Left colon (tissue), 2 donors: Measurements from ENCODE around the gene IGF2BP1. TPM values are rescaled to one million over a fixed set of nuclear protein-coding genes. Genes with fewer than 3 reads are reported as not detected.
"Not testable (repeated sequence)": the region's sequence is repeated elsewhere in the genome, so short reads cannot be mapped to it uniquely, and the experiment has no call there.

Source experiments
- ATAC-seq: fragments of 200-7000 bp; cut with Tn5 transposase; one replicate; pipeline ENCODE4 v1.9.1; 2020; ENCODE audit warnings: mild to moderate bottlenecking, moderate library complexity
- DNase-seq, 2 donors: peaks; one replicate each; pipeline ENCODE4 v3.0.0-alpha.2; 2020
- intact Hi-C, 2 donors: fragments of 100-400 bp; cut with DNase I in 1 of 2; cut with micrococcal nuclease in 1 of 2; formaldehyde crosslinking; loops; one replicate each; pipeline versions ENCODE4 v1.11.2 to v1.14.0; 2022; cut with DNase I, micrococcal nuclease
- total RNA-seq, 2 donors: library from RNA; stranded (reverse); fragmentation: NEBNext Ultra II Directional; extraction: Animal tissue kit (Norgen Biotek cat#: 25700); gene quantifications; one replicate each; pipeline ENCODE4 v1.2.1, GENCODE V29; 2021
- donor health status: DM: no; HTN: no; CAD: no.
- donor health status: DM: yes; HTN: yes; CAD: no.

IGF2BP1 gene
- total RNA-seq, 2 donors from 2014 or later, result 0.40 TPM; not detected in 1

- no peak for ATAC-seq
- intact Hi-C loops, result no loop called here
- DNase-seq, result no peak
Observed at GRCh38 chr17:49078248-49078647, 81.1 kb downstream of the IGF2BP1 start.

- ATAC-seq (peak; percentile 89), DNase-seq (no peak)
- intact Hi-C loops, result no loop called here
Observed at GRCh38 chr17:49079840-49080663, 82.9 kb downstream of the IGF2BP1 start.

GRCh38 chr17:49082231-49082630 lies 85.0 kb downstream of the IGF2BP1 start:
- intact Hi-C loops, result no loop called here
- ATAC-seq, result no peak
- DNase-seq, result no peak

- DNase-seq, ATAC-seq, intact Hi-C loops: not testable (repeated sequence)
Observed at GRCh38 chr17:49085046-49085445, 87.9 kb downstream of the IGF2BP1 start.

- ATAC-seq (no peak), DNase-seq (no peak)
- intact Hi-C loops, result no loop called here
Observed at GRCh38 chr17:49085565-49086315, 88.6 kb downstream of the IGF2BP1 start.

- intact Hi-C loops, result no loop called here
- DNase-seq (no peak), ATAC-seq (peak; percentile 85)
Observed at GRCh38 chr17:49086316-49086605, 89.1 kb downstream of the IGF2BP1 start.

GRCh38 chr17:49086649-49087048 lies 89.5 kb downstream of the IGF2BP1 start:
- ATAC-seq (peak; percentile 28), DNase-seq (no peak)
- intact Hi-C loops, result no loop called here

GRCh38 chr17:49089094-49089493 lies 91.9 kb downstream of the IGF2BP1 start:
- DNase-seq, result no peak
- no peak for ATAC-seq
- intact Hi-C loops, result no loop called here

GRCh38 chr17:49090878-49091594 lies 93.9 kb downstream of the IGF2BP1 start:
- ATAC-seq (no peak), DNase-seq (no peak)
- intact Hi-C loops, result no loop called here

GRCh38 chr17:49093131-49093530 lies 95.9 kb downstream of the IGF2BP1 start:
- intact Hi-C loops, result no loop called here

GRCh38 chr17:49100601-49101000 lies 103.4 kb downstream of the IGF2BP1 start:
- intact Hi-C loops, result no loop called here
- ATAC-seq, result no peak
- DNase-seq, result no peak

More at GRCh38 chr17:49093131-49093530, 95.9 kb downstream of the IGF2BP1 start:
- ATAC-seq (peak; percentile 60), DNase-seq (peak in 1 of 2 donors; percentile 60)

GRCh38 chr17:49101054-49101534 lies 103.9 kb downstream of the IGF2BP1 start:
- intact Hi-C loops, result no loop called here
- no peak for DNase-seq
- peak; percentile 89 for ATAC-seq

GRCh38 chr17:49103360-49103759 lies 106.2 kb downstream of the IGF2BP1 start:
- intact Hi-C loops, DNase-seq, ATAC-seq: not testable (repeated sequence)

- intact Hi-C loops, result no loop called here
- ATAC-seq, result no peak
- DNase-seq, result no peak
Observed at GRCh38 chr17:49104511-49105074, 107.4 kb downstream of the IGF2BP1 start.

Other genes starting within 250 kb of the IGF2BP1 start
- gene TTLL6, start 180.2 kb upstream of the IGF2BP1 start, total RNA-seq, result 10 to 100 TPM in 1 of 2 donors, 1 to 10 TPM in 1; 4.9 to 14.3 TPM
- 100 to 1,000 TPM; 208 to 215 TPM for gene CALCOCO2, start 166.3 kb upstream of the IGF2BP1 start, total RNA-seq
- gene ATP5MC1, start 104.6 kb upstream of the IGF2BP1 start, total RNA-seq, result 100 to 1,000 TPM; 180 to 246 TPM
- 10 to 100 TPM; 65.7 to 65.8 TPM for gene UBE2Z, start 89.0 kb upstream of the IGF2BP1 start, total RNA-seq
- 100 to 1,000 TPM; 101 to 123 TPM for gene SNF8, start 52.5 kb upstream of the IGF2BP1 start, total RNA-seq
- not detected for gene GIP, start 28.8 kb upstream of the IGF2BP1 start, total RNA-seq
- 10 to 100 TPM; 45.0 to 99.9 TPM for gene B4GALNT2, start 135.4 kb downstream of the IGF2BP1 start, total RNA-seq
- 1 to 10 TPM; 1.3 to 1.4 TPM for gene GNGT2, start 213.2 kb downstream of the IGF2BP1 start, total RNA-seq
- gene ABI3, start 213.3 kb downstream of the IGF2BP1 start, total RNA-seq, result 1 to 10 TPM; 3.4 to 7.6 TPM
- gene PHOSPHO1, start 233.4 kb downstream of the IGF2BP1 start, total RNA-seq, result not detected